ENCODE results near the gene ARHGEF39. TPM values are rescaled to one million over a fixed set of nuclear protein-coding genes. Genes with fewer than 3 reads are reported as not detected.

The ARHGEF39 gene
- total and polyA plus RNA-seq, 10 of the 15 experiments (the other 5 are each of a cell fraction or from before 2014, with no cell fraction given), result 2.0 to 28.9 (median 13.2) TPM

DNA sequence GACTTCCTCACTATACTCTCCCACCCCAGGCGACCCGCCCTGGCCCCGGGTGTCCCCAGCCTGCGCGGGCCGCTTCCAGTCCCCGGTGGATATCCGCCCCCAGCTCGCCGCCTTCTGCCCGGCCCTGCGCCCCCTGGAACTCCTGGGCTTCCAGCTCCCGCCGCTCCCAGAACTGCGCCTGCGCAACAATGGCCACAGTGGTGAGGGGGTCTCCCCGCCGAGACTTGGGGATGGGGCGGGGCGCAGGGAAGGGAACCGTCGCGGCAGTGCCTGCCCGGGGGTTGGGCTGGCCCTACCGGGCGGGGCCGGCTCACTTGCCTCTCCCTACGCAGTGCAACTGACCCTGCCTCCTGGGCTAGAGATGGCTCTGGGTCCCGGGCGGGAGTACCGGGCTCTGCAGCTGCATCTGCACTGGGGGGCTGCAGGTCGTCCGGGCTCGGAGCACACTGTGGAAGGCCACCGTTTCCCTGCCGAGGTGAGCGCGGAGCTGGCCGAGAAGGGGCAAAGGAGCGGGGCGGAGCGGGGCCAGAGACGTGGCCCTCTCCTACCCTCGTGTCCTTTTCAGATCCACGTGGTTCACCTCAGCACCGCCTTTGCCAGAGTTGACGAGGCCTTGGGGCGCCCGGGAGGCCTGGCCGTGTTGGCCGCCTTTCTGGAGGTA, 10.9 kb upstream of the ARHGEF39 start:
- ATAC-seq (peak; percentile 66), FAIRE-seq (no peak), DNase-seq (ENCODE audit: low read depth, low spot score) (no peak)
- POLR2A ChIA-PET, result interaction anchor here (0.6 to 1.9 kb wide), 3 partner anchors 10 to 18 kb away, joined by 3 to 11 read pairs (median 7); partner anchors contain the start of genes ARHGEF39, CCDC107 and RMRP
- RAD21 ChIA-PET (ENCODE audit: unreplicated experiment), result interaction anchor here (0.9 to 1.1 kb wide), 2 partner anchors 21 to 1272 kb away, joined by 3 to 4 read pairs; no protein-coding TSS in a partner anchor
- CTCF ChIA-PET, result interaction anchor here (0.7 to 2.5 kb wide), 4 partner anchors 11 to 30 kb away, joined by 3 to 9 read pairs (median 8); partner anchors contain the start of gene ARHGEF39
- H3K27me3 ChIP-seq (replicated peaks in 1 of 2; ENCODE audit: control insufficient read depth in 2 of 2, insufficient read depth in 2 of 2, low read length in 1 of 2), result peaks cover 3 to 7% of the 10 kb centered on the region in 2 experiments
- BruUV-seq (replicated peaks), result no TSS peak
- no peaks in the 10 kb centered on the region for H3K36me3 ChIP-seq (ENCODE audit: control insufficient read depth in 2 of 2, insufficient read depth in 2 of 2, low read length in 1 of 2)
- H3K4me1 ChIP-seq (ENCODE audit: control insufficient read depth, insufficient read depth, low read length), result peaks cover 8% of the 10 kb centered on the region
- SMC1A ChIA-PET (ENCODE audit: uncharacterized antibody, unreplicated experiment), result interaction anchor here (0.9 to 1.7 kb wide), 3 partner anchors 10 to 16 kb away, joined by 3 to 4 read pairs (median 3); no protein-coding TSS in a partner anchor
- no peak overlapping the region for H3K27ac ChIP-seq (ENCODE audit: control insufficient read depth, insufficient read depth)
- H3K9ac ChIP-seq (ENCODE audit: control insufficient read depth, insufficient read depth, low read length), result no peak overlapping the region
- no peaks in the 10 kb centered on the region for H4K20me1 ChIP-seq (ENCODE audit: control insufficient read depth, insufficient read depth)
- 0 out of 2 replicates have a peak, but pooled peaks have one; percentile 32 for TF ChIP-seq IKZF1 (conservative IDR thresholded peaks at IDR 0.05)
- no peak for TF ChIP-seq POLR2AphosphoS5 (IDR thresholded peaks at IDR 0.05; ENCODE audit: low read length)
- TF ChIP-seq SMARCA5 (IDR thresholded peaks at IDR 0.05), result no peak
- no peak; the same call in 1 of the 2 replicates for TF ChIP-seq BACH1 (IDR thresholded peaks at IDR 0.05; ENCODE audit: borderline replicate concordance)
- TF ChIP-seq NRF1 (conservative IDR thresholded peaks at IDR 0.05; ENCODE audit: low read depth, low read length), result peak; percentile 28; the same call in 1 of the 2 replicates
- TF ChIP-seq YY1 (IDR thresholded peaks at IDR 0.05; ENCODE audit: low read depth, low read length), result peak; percentile 55
- TF ChIP-seq FOXM1 (IDR thresholded peaks at IDR 0.05; ENCODE audit: low read depth, low read length), result no peak
- TF ChIP-seq DPF2 (IDR thresholded peaks at IDR 0.05), result 0 out of 2 replicates have a peak, but pooled peaks have one; percentile 16
- H3K4me3 ChIP-seq, result peak overlapping the region; percentile 22; the same call in 1 of the 2 replicates
- in situ Hi-C loops (cut with MboI), result no loop called here
- H3K4me2 ChIP-seq (ENCODE audit: control insufficient read depth, insufficient read depth), result peak overlapping the region; percentile 69
- intact Hi-C loops (cut with micrococcal nuclease; ENCODE audit: unreplicated experiment), result no loop called here
- H3K79me2 ChIP-seq (ENCODE audit: control insufficient read depth, insufficient read depth, low read length), result no peaks in the 10 kb centered on the region
- WGBS (ENCODE audit: insufficient coverage, insufficient replicate concordance, low lambda C conversion rate, missing lambda C conversion rate), result 21% methylated on average over 50 of the region's 51 CpGs
- H3K9me3 ChIP-seq (replicated peaks; ENCODE audit: control insufficient read depth, insufficient read depth, low read length), result no peaks in the 10 kb centered on the region
- peak overlapping the region; percentile 41 for H2AFZ ChIP-seq (ENCODE audit: control insufficient read depth, low read depth, low read length)
